Fibroblast of peridontal ligament (primary cell): ENCODE measurements around the gene MBNL2.

ENCODE experiments used
- DNase-seq: peaks from one replicate; pipeline ENCODE4 v3.0.0-alpha.2; 2010; ENCODE audit errors: extremely low read depth

The MBNL2 gene

GRCh38 chr13:97273341-97273831 lies 51.3 kb downstream of the MBNL2 start:
- DNase-seq, result no peak

GRCh38 chr13:97274829-97275649 lies 52.9 kb downstream of the MBNL2 start:
- DNase-seq, result peak; percentile 92

- DNase-seq, result no peak
Measured at GRCh38 chr13:97275776-97276501, 53.8 kb downstream of the MBNL2 start.

GRCh38 chr13:97276862-97277269 lies 54.7 kb downstream of the MBNL2 start:
- peak; percentile 35 for DNase-seq

GRCh38 chr13:97278435-97279411 lies 56.6 kb downstream of the MBNL2 start:
- no peak for DNase-seq

GRCh38 chr13:97279913-97280312 lies 57.8 kb downstream of the MBNL2 start:
- peak; percentile 18 for DNase-seq

- no peak for DNase-seq
Measured at GRCh38 chr13:97280478-97280877, 58.3 kb downstream of the MBNL2 start.

GRCh38 chr13:97281028-97281427 lies 58.9 kb downstream of the MBNL2 start:
- DNase-seq, result no peak

GRCh38 chr13:97282705-97283104 lies 60.6 kb downstream of the MBNL2 start:
- DNase-seq, result no peak

- no peak for DNase-seq
Measured at GRCh38 chr13:97283888-97284287, 61.8 kb downstream of the MBNL2 start.

GRCh38 chr13:97284558-97284957 lies 62.4 kb downstream of the MBNL2 start:
- DNase-seq, result peak; percentile 48

- DNase-seq, result no peak
Measured at GRCh38 chr13:97285221-97285955, 63.3 kb downstream of the MBNL2 start.

GRCh38 chr13:97286317-97287046 lies 64.3 kb downstream of the MBNL2 start:
- DNase-seq, result no peak

GRCh38 chr13:97287047-97287383 lies 64.9 kb downstream of the MBNL2 start:
- no peak for DNase-seq

GRCh38 chr13:97288486-97288900 lies 66.4 kb downstream of the MBNL2 start:
- DNase-seq, result no peak

GRCh38 chr13:97289514-97290298 lies 67.6 kb downstream of the MBNL2 start:
- DNase-seq, result no peak

GRCh38 chr13:97295283-97296182 lies 73.4 kb downstream of the MBNL2 start:
- DNase-seq, result peak; percentile 71

- DNase-seq, result no peak
Measured at GRCh38 chr13:97296740-97297139, 74.6 kb downstream of the MBNL2 start.

GRCh38 chr13:97298816-97299215 lies 76.7 kb downstream of the MBNL2 start:
- peak; percentile 71 for DNase-seq
